ENCODE measurements around the gene TNFSF12. TPM values are rescaled to one million over a fixed set of nuclear protein-coding genes. Genes with fewer than 3 reads are reported as not detected.

TNFSF12 gene
- total and polyA plus RNA-seq, 9 of the 15 experiments (the other 6 are each of a cell fraction or from before 2014, with no cell fraction given): 0.03 to 0.95 (median 0.19) TPM; not detected in 3

DNA sequence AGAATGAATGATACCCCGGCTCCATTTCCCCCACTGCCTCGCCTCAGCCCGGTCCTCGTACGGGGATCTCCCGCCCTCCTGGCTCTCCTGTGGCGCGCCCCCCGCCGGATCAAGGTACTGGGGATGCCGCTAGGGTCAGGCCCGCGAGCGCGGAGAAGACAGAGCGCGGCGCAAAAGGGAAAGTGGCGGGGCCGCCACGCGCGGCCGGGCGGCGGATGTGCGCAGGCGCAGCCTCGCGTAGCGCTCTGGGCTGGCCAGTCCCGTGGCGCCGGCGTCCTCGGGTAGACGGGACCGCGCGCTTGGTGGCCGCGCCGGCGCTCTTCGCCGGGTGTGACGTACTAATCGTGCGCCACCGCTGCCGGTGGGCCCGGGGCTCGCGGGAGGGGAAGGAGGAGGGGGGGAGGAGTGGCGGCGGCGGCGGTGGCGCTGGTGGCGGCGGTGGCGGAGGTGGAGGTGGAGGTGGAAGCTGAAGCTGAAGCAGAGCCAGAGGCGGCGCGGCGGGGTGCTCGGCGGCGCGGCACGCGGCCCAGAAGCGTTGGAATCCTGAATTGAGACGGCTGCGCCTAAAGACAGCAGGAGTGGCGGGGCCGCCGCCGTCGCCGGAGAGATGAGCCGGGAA is 12.8 kb downstream of the TNFSF12 start, which contains the start of gene SENP3 (continued):
- TF ChIP-seq, protein P1, sequence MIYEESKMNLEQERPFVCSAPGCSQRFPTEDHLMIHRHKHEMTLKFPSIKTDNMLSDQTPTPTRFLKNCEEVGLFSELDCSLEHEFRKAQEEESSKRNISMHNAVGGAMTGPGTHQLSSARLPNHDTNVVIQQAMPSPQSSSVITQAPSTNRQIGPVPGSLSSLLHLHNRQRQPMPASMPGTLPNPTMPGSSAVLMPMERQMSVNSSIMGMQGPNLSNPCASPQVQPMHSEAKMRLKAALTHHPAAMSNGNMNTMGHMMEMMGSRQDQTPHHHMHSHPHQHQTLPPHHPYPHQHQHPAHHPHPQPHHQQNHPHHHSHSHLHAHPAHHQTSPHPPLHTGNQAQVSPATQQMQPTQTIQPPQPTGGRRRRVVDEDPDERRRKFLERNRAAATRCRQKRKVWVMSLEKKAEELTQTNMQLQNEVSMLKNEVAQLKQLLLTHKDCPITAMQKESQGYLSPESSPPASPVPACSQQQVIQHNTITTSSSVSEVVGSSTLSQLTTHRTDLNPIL (CRISPR knock-in tag; IDR thresholded peaks at IDR 0.05): no peak
- TF ChIP-seq SMARCC2 (IDR thresholded peaks at IDR 0.05; ENCODE audit: low read depth) (no peak), NR2C1 (IDR thresholded peaks at IDR 0.05) (no peak), NR2C1 (tag; IDR thresholded peaks at IDR 0.05) (no peak), DMBX1 (CRISPR knock-in tag; IDR thresholded peaks at IDR 0.05; ENCODE audit: borderline replicate concordance) (no peak), CCNT2 (IDR thresholded peaks at IDR 0.05; ENCODE audit: borderline replicate concordance, extremely low read depth, insufficient read length, low read depth, low read length) (peak; percentile 54), ZSCAN32 (CRISPR knock-in tag; IDR thresholded peaks at IDR 0.05) (no peak), ZBTB7A (IDR thresholded peaks at IDR 0.05; ENCODE audit: borderline replicate concordance, control insufficient read depth, low read depth, low read length) (peak; percentile 85; the same call in 1 of the 2 replicates), XRCC4 (IDR thresholded peaks at IDR 0.05; ENCODE audit: extremely low read depth, insufficient read depth, insufficient read length) (no peak), ZNF766 (CRISPR knock-in tag; conservative IDR thresholded peaks at IDR 0.05) (no peak), HIVEP1 (CRISPR knock-in tag; IDR thresholded peaks at IDR 0.05) (no peak), RUNX1 (IDR thresholded peaks at IDR 0.05; ENCODE audit: low read depth) (no peak), KDM1A (IDR thresholded peaks at IDR 0.05) (no peak), ETV5 (CRISPR knock-in tag; IDR thresholded peaks at IDR 0.05; ENCODE audit: low read depth) (no peak), CHD1 (IDR thresholded peaks at IDR 0.05; ENCODE audit: low read length) (no peak), ZNF507 (tag; conservative IDR thresholded peaks at IDR 0.05) (no peak), MEIS2 (IDR thresholded peaks at IDR 0.05; ENCODE audit: partially characterized antibody) (peak; percentile 61), ZKSCAN8 (CRISPR knock-in tag; IDR thresholded peaks at IDR 0.05) (no peak), EZH2 (IDR thresholded peaks at IDR 0.05; ENCODE audit: borderline replicate concordance, low read depth, low read length) (no peak), DPF2 (IDR thresholded peaks at IDR 0.05) (no peak), NR0B1 (IDR thresholded peaks at IDR 0.05; ENCODE audit: partially characterized antibody) (no peak), TCF7L2 (IDR thresholded peaks at IDR 0.05; ENCODE audit: low read depth, low read length) (no peak)
- TF ChIP-seq, protein P2, sequence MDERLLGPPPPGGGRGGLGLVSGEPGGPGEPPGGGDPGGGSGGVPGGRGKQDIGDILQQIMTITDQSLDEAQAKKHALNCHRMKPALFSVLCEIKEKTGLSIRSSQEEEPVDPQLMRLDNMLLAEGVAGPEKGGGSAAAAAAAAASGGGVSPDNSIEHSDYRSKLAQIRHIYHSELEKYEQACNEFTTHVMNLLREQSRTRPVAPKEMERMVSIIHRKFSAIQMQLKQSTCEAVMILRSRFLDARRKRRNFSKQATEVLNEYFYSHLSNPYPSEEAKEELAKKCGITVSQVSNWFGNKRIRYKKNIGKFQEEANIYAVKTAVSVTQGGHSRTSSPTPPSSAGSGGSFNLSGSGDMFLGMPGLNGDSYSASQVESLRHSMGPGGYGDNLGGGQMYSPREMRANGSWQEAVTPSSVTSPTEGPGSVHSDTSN (CRISPR knock-in tag; IDR thresholded peaks at IDR 0.05; ENCODE audit: low read depth): no peak
- TF ChIP-seq, protein P2 (tag; conservative IDR thresholded peaks at IDR 0.05; ENCODE audit: low read depth): no peak
